ENCODE results near the gene PLA2G2C. TPM values are rescaled to one million over a fixed set of nuclear protein-coding genes. Genes with fewer than 3 reads are reported as not detected.
A peak's percentile ranks its signal among the peaks of the same experiment; 100 is the strongest.

PLA2G2C gene
- total RNA-seq, 2 experiments from 2014 or later, result 0.43 to 0.58 TPM

DNA sequence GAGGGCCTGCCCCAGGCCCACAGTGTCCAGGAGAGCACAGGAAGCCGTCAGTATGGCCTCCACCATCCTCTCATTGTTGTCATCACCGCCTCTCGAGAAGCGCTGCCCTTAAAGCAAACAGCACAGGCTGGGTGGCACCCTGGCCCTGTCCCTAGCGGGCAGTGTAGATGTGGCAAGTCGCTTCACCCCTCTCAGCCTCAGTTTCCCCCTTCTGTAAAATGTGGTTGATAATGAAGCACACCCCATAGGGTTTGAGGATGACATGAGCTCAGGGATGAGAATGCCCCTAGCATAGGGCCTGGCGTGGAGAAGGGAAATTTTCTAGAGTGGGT, 33.8 kb downstream of the PLA2G2C start:
- H3K36me3 Mint-ChIP-seq (ENCODE audit: low read depth), result no peaks in the 10 kb centered on the region
- intact Hi-C loops (cut with DNase I, micrococcal nuclease), result loop anchor here (1.0 to 10.0 kb wide), 9 partner anchors 51 to 492 kb away; partner anchors contain the start of genes OTUD3 (in 1 of the 2) and PLA2G2A (in 1 of the 2)
- H3K27me3 Mint-ChIP-seq, result no peaks in the 10 kb centered on the region
- no peak overlapping the region for H3K27ac Mint-ChIP-seq
- no peak for ATAC-seq
- peak overlapping the region; percentile 48 for H3K4me3 Mint-ChIP-seq
- DNase-seq, result no peak
- H3K4me1 Mint-ChIP-seq, result peaks cover 9% of the 10 kb centered on the region
- ChIA-PET POLR2A (no interaction called here), CTCF (interaction anchor here (0.6 to 3.1 kb wide), 13 partner anchors 28 to 271 kb away, joined by 3 to 14 read pairs (median 8); partner anchors contain the start of gene OTUD3)
- no peaks in the 10 kb centered on the region for H3K9me3 Mint-ChIP-seq (ENCODE audit: low read depth)

- CTCF ChIA-PET, result interaction anchor here (0.5 to 3.1 kb wide), 27 partner anchors 14 to 1666 kb away, joined by 3 to 20 read pairs (median 4); partner anchors contain the start of gene OTUD3
- H3K27me3 Mint-ChIP-seq, result no peaks in the 10 kb centered on the region
- intact Hi-C loops (cut with DNase I, micrococcal nuclease), result loop anchor here (1.0 to 10.0 kb wide), 9 partner anchors 51 to 491 kb away; partner anchors contain the start of genes OTUD3 (in 1 of the 2) and PLA2G2A (in 1 of the 2)
- peak overlapping the region; percentile 48 for H3K4me3 Mint-ChIP-seq
- POLR2A ChIA-PET, result interaction anchor here (0.5 to 1.0 kb wide), 2 partner anchors 270 to 283 kb away, joined by 3 read pairs; partner anchors contain the start of gene OTUD3
- ATAC-seq (peak; percentile 97), DNase-seq (peak; percentile 88)
- H3K27ac Mint-ChIP-seq, result no peak overlapping the region
- no peaks in the 10 kb centered on the region for H3K9me3 Mint-ChIP-seq (ENCODE audit: low read depth)
- no peaks in the 10 kb centered on the region for H3K36me3 Mint-ChIP-seq (ENCODE audit: low read depth)
- H3K4me1 Mint-ChIP-seq, result peaks cover 9% of the 10 kb centered on the region
Observed at GRCh38 chr1:20151906-20152598, 34.3 kb downstream of the PLA2G2C start.

DNA sequence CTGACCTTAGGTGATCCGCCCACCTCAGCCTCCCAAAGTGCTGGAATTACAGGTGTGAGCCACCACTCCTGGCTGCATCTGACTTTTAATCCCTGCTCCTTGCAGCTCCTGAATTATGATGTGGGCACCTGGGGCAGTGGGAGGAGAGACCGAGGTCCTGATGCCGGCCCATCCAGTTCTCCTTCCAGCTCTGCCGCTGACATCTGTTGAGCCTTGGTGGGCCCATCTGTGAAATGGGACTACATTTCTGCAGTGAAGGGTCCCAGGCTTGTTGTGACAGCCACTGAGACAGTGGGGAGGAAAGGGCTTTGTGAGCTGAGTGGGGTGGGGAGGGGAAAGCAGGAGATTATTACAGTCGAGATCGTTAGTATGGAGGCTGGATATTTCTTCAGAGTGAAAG, 35.3 kb downstream of the PLA2G2C start:
- H3K4me3 Mint-ChIP-seq, result no peak overlapping the region
- H3K36me3 Mint-ChIP-seq (ENCODE audit: low read depth), result no peaks in the 10 kb centered on the region
- no peak overlapping the region for H3K27ac Mint-ChIP-seq
- ATAC-seq (no peak), DNase-seq (no peak)
- POLR2A ChIA-PET, result no interaction called here
- no peaks in the 10 kb centered on the region for H3K27me3 Mint-ChIP-seq
- CTCF ChIA-PET, result interaction anchor here (0.7 to 3.1 kb wide), 7 partner anchors 86 to 269 kb away, joined by 3 to 20 read pairs (median 3); partner anchors contain the start of gene OTUD3
- no peaks in the 10 kb centered on the region for H3K9me3 Mint-ChIP-seq (ENCODE audit: low read depth)
- H3K4me1 Mint-ChIP-seq, result peaks cover 9% of the 10 kb centered on the region
- intact Hi-C loops (cut with DNase I, micrococcal nuclease), result loop anchor here (5.0 to 10.0 kb wide), 3 partner anchors 94 to 436 kb away; partner anchors contain the start of gene PLA2G2A (in 1 of the 2)

DNA sequence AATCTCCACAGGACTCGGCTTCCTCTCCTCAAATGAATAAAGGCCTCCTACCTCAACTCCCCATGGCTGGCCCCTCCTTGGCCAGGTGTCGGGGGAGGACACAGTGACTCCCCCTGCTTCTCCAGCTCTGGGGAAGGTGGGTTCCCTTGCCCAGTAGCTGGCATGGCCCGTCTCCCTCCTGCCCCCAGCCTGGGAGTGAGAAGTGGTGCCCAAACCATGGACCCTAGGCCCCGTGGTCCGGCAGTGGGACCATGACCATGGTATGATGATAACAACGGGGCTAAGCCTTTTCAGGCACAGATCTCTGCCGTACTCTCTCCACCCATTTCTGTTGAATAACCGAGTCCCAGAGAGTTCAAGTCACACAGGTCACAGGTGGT, 36.0 kb downstream of the PLA2G2C start:
- Mint-ChIP-seq H3K36me3 (ENCODE audit: low read depth) (no peaks in the 10 kb centered on the region), H3K4me1 (peaks cover 9% of the 10 kb centered on the region), H3K27ac (no peak overlapping the region), H3K27me3 (no peaks in the 10 kb centered on the region), H3K4me3 (no peak overlapping the region), H3K9me3 (ENCODE audit: low read depth) (no peaks in the 10 kb centered on the region)
- intact Hi-C loops (cut with DNase I, micrococcal nuclease), result loop anchor here (5.0 to 10.0 kb wide), 3 partner anchors 93 to 436 kb away; partner anchors contain the start of gene PLA2G2A (in 1 of the 2)
- CTCF ChIA-PET, result interaction anchor here (1.9 kb wide), 1 partner anchor 232 kb away, joined by 20 read pairs; no protein-coding TSS in a partner anchor
- ATAC-seq (no peak), DNase-seq (no peak)
- POLR2A ChIA-PET, result no interaction called here

GRCh38 chr1:20149601-20150325, 36.6 kb downstream of the PLA2G2C start:
- H3K4me3 Mint-ChIP-seq, result no peak overlapping the region
- CTCF ChIA-PET, result no interaction called here

DNA sequence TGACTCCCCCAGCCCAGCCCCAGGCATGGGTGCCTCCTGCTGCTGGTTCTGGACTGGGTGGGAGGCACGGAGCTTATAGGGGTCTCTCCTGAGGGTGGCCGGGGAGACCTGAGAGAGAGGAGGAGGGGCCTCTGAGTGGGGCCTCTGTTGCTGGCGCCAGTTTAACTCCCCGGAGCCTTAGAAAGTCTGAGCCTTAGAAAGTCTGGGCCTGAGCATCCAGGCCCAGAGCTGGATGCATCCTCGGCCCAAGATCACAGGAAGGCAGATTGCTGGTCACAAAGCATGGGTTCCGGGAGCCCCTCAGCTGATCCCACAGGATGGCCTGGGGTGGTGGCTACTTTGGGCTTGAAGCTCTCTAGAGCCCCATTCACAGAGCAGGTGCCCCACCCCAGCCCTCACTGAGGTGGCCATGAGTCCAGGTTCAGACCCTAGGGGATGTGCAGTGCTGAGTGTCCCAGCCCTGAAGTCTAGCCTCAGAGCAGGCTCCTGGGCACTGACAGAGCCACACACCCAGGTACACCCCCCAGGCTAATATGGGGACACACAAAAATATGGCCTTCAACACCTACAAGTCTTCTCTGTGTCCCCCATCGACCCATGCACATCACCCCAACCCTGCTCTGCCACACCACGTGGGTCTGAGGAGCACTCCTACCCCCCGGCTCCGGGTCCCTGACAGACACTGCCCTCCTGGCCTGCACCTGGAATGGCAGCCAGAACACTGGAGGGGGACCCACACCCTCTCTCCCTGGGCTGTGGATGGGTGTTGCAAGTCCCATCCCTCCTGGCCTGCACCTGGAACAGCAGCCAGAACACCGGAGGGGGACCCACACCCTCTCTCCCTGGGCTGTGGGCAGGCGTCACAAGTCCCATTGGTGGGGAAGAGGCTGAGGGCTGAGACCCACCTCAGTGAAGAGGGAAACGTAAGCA, 37.5 kb downstream of the PLA2G2C start:
- intact Hi-C loops (cut with DNase I, micrococcal nuclease), result no loop called here
- Mint-ChIP-seq H3K9me3 (ENCODE audit: low read depth) (no peaks in the 10 kb centered on the region), H3K4me3 (no peak overlapping the region), H3K27me3 (no peaks in the 10 kb centered on the region), H3K4me1 (peaks cover 3% of the 10 kb centered on the region), H3K27ac (no peak overlapping the region), H3K36me3 (ENCODE audit: low read depth) (no peaks in the 10 kb centered on the region)
- ChIA-PET POLR2A (no interaction called here), CTCF (interaction anchor here (0.6 to 2.1 kb wide), 3 partner anchors 174 to 271 kb away, joined by 3 to 6 read pairs (median 4); no protein-coding TSS in a partner anchor)
- no peak for ATAC-seq
- DNase-seq, result no peak

More at GRCh38 chr1:20149601-20150325, 36.6 kb downstream of the PLA2G2C start:
- Mint-ChIP-seq H3K27me3 (no peaks in the 10 kb centered on the region), H3K27ac (no peak overlapping the region), H3K9me3 (ENCODE audit: low read depth) (no peaks in the 10 kb centered on the region), H3K36me3 (ENCODE audit: low read depth) (no peaks in the 10 kb centered on the region), H3K4me1 (peaks cover 9% of the 10 kb centered on the region)
- intact Hi-C loops (cut with DNase I, micrococcal nuclease), result loop anchor here (5.0 to 10.0 kb wide), 3 partner anchors 92 to 435 kb away; partner anchors contain the start of gene PLA2G2A (in 1 of the 2)
- ATAC-seq (no peak), DNase-seq (no peak)
- POLR2A ChIA-PET, result no interaction called here

GRCh38 chr1:20147846-20148570, 38.3 kb downstream of the PLA2G2C start:
- H3K27ac Mint-ChIP-seq, result no peak overlapping the region
- no peaks in the 10 kb centered on the region for H3K36me3 Mint-ChIP-seq (ENCODE audit: low read depth)
- H3K27me3 Mint-ChIP-seq, result no peaks in the 10 kb centered on the region
- no peak for ATAC-seq
- ChIA-PET POLR2A (no interaction called here), CTCF (interaction anchor here (0.6 to 2.1 kb wide), 4 partner anchors 47 to 270 kb away, joined by 3 to 6 read pairs (median 4); no protein-coding TSS in a partner anchor)
- intact Hi-C loops (cut with DNase I, micrococcal nuclease), result no loop called here
- H3K9me3 Mint-ChIP-seq (ENCODE audit: low read depth), result no peaks in the 10 kb centered on the region
- H3K4me3 Mint-ChIP-seq, result no peak overlapping the region
- H3K4me1 Mint-ChIP-seq, result peaks cover 3% of the 10 kb centered on the region
- DNase-seq, result no peak

DNA sequence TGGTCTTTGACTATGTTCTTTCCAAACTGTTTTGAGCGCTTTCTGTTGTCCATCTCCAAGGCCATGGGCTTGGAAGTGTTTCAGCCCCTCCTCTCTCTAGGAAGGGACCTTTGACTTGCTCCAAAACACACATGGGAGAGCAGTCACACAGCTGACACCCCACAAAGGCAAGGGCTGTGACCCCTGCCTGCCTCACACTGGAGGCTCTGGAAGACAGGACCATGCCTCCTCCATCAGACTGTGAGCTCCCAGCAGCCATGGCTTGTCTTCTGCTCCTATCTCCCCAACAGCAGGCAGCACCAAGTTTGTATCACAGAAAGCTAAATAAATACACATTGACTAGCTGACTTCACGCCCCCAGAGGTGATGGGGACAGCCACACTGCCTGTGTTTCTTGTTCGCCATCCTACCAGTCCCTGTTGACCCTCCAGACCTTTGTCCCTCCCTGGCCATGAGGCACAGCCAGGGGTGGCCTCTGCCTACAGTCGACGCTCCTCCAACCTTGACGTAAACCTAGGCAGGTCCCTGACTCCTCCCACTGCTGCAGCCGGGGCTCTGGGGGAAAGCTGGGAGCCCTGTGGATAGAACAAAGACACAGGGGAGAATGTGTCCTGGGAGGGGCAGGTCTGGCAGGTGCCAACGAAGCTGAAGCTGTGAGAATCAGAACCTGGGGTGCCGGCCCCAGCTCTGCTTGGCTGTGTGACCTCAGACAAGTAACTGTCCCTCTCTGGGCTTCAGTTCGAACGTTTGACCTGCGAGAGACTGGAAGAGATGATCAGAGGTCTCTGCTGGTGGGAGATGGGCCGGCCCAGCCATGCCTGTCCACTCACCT, 42.4 kb downstream of the PLA2G2C start:
- no peak overlapping the region for H3K4me3 Mint-ChIP-seq
- peaks cover 5% of the 10 kb centered on the region for H3K27me3 Mint-ChIP-seq
- CTCF ChIA-PET, result no interaction called here
- no peak for ATAC-seq
- no peaks in the 10 kb centered on the region for H3K4me1 Mint-ChIP-seq
- DNase-seq, result no peak
- intact Hi-C loops (cut with DNase I, micrococcal nuclease), result no loop called here
- H3K27ac Mint-ChIP-seq, result no peak overlapping the region
- POLR2A ChIA-PET, result no interaction called here
- no peaks in the 10 kb centered on the region for H3K9me3 Mint-ChIP-seq (ENCODE audit: low read depth)
- no peaks in the 10 kb centered on the region for H3K36me3 Mint-ChIP-seq (ENCODE audit: low read depth)

- Mint-ChIP-seq H3K27ac (no peak overlapping the region), H3K4me3 (no peak overlapping the region), H3K27me3 (peaks cover 8% of the 10 kb centered on the region), H3K36me3 (ENCODE audit: low read depth) (no peaks in the 10 kb centered on the region), H3K9me3 (ENCODE audit: low read depth) (no peaks in the 10 kb centered on the region), H3K4me1 (no peaks in the 10 kb centered on the region)
- intact Hi-C loops (cut with DNase I, micrococcal nuclease), result no loop called here
- ChIA-PET POLR2A (no interaction called here), CTCF (no interaction called here)
- ATAC-seq (no peak), DNase-seq (no peak)
Observed at GRCh38 chr1:20143318-20143717, 43.0 kb downstream of the PLA2G2C start.

Data from activated CD4-positive, alpha-beta T cell treated with anti-CD3 and anti-CD28 coated beads for 36 hours (primary cell).